ENCODE data around the gene UNC13A. TPM values are rescaled to one million over a fixed set of nuclear protein-coding genes. Genes with fewer than 3 reads are reported as not detected.

The UNC13A gene
- total and polyA plus RNA-seq, 2 of the 13 experiments (the other 11 are each of a cell fraction or from before 2014, with no cell fraction given): 0.11 to 0.45 TPM

DNA sequence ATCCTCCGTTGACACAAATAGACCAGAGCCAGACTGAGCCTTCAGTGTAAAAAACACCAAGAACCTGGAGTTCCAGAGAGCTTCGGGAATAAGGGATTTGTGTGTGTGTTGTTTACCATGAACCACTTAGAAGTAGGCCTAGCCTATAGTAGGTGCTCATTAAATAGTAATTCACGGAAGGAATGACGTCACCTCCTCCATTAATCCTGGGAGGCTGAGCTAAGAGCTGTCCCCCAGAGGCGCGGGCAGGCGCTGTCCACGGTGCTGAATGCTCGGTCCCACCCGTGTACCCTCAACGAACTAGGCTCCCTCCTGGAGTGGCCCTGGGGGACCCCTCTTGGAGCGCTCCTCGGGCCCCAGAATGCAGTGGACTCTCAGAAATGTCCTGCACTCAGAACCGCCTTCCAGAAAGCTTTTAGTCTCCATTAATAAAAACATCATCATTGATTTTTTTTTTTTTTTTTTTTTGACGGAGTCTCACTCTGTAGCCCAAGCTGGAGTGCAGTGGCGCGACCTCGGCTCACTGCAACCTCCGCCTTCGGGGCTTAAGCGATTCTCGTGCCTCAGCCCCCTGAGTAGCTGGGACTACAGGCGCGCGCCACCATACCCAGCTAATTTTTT, 6.5 kb downstream of the UNC13A start (continued):
- TF ChIP-seq, protein P1, sequence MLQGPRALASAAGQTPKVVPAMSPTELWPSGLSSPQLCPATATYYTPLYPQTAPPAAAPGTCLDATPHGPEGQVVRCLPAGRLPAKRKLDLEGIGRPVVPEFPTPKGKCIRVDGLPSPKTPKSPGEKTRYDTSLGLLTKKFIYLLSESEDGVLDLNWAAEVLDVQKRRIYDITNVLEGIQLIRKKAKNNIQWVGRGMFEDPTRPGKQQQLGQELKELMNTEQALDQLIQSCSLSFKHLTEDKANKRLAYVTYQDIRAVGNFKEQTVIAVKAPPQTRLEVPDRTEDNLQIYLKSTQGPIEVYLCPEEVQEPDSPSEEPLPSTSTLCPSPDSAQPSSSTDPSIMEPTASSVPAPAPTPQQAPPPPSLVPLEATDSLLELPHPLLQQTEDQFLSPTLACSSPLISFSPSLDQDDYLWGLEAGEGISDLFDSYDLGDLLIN (CRISPR knock-in tag; IDR thresholded peaks at IDR 0.05; ENCODE audit: borderline replicate concordance): no peak
- TF ChIP-seq EP300 (IDR thresholded peaks at IDR 0.05; ENCODE audit: low read depth in 2 of 2, low read length in 2 of 2): no peak
- no peak for TF ChIP-seq EP300 (CRISPR knock-in tag; IDR thresholded peaks at IDR 0.05; ENCODE audit: borderline replicate concordance)
- no peak for TF ChIP-seq BRD4 (CRISPR knock-in tag; IDR thresholded peaks at IDR 0.05)
- TF ChIP-seq ZNF737 (CRISPR knock-in tag; IDR thresholded peaks at IDR 0.05; ENCODE audit: borderline replicate concordance): no peak
- no peak for TF ChIP-seq MTA3 (CRISPR knock-in tag; IDR thresholded peaks at IDR 0.05)
- TF ChIP-seq SP4 (CRISPR knock-in tag; IDR thresholded peaks at IDR 0.05): no peak
- no peak for TF ChIP-seq ZNF124 (CRISPR knock-in tag; IDR thresholded peaks at IDR 0.05)
- TF ChIP-seq KDM1A (CRISPR knock-in tag; IDR thresholded peaks at IDR 0.05): no peak
- 0 out of 2 replicates have a peak, but pooled peaks have one; percentile 63 for TF ChIP-seq KLF6 (CRISPR knock-in tag; IDR thresholded peaks at IDR 0.05)
- TF ChIP-seq ZNF138 (CRISPR knock-in tag; IDR thresholded peaks at IDR 0.05; ENCODE audit: low read depth): no peak
- TF ChIP-seq, protein P2, sequence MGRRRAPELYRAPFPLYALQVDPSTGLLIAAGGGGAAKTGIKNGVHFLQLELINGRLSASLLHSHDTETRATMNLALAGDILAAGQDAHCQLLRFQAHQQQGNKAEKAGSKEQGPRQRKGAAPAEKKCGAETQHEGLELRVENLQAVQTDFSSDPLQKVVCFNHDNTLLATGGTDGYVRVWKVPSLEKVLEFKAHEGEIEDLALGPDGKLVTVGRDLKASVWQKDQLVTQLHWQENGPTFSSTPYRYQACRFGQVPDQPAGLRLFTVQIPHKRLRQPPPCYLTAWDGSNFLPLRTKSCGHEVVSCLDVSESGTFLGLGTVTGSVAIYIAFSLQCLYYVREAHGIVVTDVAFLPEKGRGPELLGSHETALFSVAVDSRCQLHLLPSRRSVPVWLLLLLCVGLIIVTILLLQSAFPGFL (CRISPR knock-in tag; IDR thresholded peaks at IDR 0.05): no peak
- TF ChIP-seq, protein P3, sequence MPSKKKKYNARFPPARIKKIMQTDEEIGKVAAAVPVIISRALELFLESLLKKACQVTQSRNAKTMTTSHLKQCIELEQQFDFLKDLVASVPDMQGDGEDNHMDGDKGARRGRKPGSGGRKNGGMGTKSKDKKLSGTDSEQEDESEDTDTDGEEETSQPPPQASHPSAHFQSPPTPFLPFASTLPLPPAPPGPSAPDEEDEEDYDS (CRISPR knock-in tag; IDR thresholded peaks at IDR 0.05): no peak

Measured in HepG2 (cell line).